Measurements from ENCODE around the gene ADARB2. TPM values are rescaled to one million over a fixed set of nuclear protein-coding genes. Genes with fewer than 3 reads are reported as not detected.

The ADARB2 gene
- total RNA-seq, 1 donor from 2014 or later, result not detected

DNA sequence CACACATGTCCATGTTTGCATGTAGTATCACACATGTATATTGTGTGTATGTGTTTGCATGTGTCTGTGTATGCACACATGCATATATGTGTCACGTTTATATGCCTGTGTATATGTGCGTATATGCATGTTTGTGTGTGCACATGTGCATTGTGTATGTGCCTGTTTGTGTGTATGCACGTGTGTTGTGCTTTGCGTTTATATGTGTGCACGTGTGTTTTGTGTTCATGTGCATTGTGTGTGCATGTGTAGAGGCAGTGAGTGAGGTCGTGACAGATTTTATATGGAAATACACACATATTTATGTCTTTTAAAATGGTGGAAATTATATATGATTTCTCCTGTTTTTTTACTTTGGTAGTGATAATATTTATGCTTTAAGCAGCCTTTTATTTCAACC, 41.2 kb downstream of the ADARB2 start:
- ATAC-seq (ENCODE audit: poor library complexity) (no peak), DNase-seq (no peak)
- intact Hi-C loops (cut with DNase I), result no loop called here

DNA sequence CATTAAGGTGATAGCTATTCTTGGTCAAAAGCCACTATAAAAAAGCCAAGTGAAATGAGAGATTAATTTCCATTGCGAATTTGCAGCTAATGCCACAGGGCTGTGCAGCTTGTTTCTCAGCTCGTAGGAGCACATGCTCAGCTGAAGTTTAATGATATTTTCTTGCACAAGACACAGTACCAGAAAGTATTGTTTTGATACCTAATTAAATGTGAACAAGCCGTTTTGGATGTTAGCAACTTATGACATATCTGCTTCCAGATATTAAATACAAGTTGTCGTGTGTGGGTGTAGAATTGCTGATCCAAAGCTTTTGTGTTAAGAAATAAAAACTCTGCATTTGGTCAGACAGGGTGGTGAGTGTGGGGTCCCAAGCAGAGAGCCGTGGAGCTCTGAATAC, 47.2 kb downstream of the ADARB2 start:
- DNase-seq (no peak), ATAC-seq (ENCODE audit: poor library complexity) (no peak)
- intact Hi-C loops (cut with DNase I), result no loop called here

DNA sequence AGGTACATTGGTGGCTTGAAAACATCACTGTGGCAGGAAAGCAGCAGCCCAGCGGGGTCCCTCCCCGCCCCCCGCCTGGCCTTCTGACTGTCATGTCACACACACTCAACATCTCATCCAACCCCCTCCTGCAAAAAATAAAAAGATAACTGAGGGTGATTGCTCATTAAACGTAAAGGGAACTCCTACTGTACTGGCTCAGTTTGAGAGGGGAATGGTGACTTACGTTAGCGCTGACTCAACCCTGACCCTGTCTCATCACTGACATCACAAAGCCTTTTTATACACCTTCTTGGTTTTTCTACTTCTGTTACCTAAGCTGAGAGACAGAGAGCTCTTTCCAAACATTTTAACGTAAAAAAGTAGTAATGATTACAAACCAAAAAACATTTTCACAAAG, 48.8 kb downstream of the ADARB2 start:
- ATAC-seq (ENCODE audit: poor library complexity), result no peak
- intact Hi-C loops (cut with DNase I), result no loop called here
- DNase-seq, result no peak

DNA sequence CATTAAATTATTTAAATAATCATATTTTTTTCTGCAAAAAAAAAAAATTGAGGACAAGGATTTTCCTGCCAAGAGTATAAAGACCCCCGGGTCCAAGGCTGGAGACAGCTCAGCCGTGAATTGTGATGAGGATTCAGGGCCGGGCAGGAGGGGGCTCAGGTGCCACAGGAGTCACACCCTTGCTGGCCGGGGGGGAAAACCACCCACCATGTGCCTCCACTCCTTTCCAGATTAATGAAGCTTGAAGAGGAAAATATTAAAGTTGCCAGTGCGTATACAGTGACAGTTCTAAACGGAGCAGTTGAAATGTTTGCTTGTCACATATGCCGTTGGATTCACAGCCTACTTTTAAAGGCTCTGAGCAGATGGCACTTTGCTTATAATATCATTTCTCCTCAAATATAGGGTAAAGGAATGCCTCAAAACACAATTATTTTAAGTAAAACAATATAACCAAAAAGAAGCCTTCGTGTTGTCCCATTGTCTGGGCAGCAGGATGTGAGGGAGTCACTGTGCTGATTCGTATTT, 49.6 kb downstream of the ADARB2 start:
- no peak for ATAC-seq (ENCODE audit: poor library complexity)
- intact Hi-C loops (cut with DNase I), result no loop called here
- no peak for DNase-seq

DNA sequence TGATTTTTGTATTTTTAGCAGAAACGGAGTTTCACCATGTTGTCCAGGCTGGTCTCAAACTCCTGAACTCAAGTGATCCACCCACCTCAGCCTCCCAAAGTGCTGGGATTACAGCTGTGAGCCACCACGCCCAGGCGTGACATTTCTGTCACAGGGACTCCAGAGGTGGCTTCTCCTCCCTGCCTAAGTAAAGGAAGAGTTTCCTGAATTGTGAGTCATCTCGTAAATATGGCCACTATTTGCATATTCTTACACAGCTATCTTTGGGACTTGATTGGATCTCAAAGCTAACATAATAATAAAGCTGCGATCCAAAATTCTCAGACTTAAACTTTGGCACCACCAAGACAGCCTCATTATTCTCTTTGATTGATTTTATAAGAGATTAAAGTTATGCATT, 50.1 kb downstream of the ADARB2 start:
- no peak for ATAC-seq (ENCODE audit: poor library complexity)
- no peak for DNase-seq
- intact Hi-C loops (cut with DNase I), result no loop called here

DNA sequence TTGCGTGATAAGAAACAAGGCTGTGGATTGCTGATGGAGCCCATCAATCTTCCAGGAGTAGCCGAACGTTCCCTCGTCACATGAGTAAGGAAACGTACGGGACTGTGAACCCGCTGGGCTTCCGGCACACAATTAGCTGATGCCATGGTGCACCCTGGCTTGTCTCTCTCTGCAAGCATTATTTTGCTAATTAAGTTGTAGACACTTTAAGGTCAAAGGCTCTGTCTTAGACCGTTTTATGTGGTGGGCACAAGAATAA, 50.9 kb downstream of the ADARB2 start:
- intact Hi-C loops (cut with DNase I), result no loop called here
- no peak for ATAC-seq (ENCODE audit: poor library complexity)

DNA sequence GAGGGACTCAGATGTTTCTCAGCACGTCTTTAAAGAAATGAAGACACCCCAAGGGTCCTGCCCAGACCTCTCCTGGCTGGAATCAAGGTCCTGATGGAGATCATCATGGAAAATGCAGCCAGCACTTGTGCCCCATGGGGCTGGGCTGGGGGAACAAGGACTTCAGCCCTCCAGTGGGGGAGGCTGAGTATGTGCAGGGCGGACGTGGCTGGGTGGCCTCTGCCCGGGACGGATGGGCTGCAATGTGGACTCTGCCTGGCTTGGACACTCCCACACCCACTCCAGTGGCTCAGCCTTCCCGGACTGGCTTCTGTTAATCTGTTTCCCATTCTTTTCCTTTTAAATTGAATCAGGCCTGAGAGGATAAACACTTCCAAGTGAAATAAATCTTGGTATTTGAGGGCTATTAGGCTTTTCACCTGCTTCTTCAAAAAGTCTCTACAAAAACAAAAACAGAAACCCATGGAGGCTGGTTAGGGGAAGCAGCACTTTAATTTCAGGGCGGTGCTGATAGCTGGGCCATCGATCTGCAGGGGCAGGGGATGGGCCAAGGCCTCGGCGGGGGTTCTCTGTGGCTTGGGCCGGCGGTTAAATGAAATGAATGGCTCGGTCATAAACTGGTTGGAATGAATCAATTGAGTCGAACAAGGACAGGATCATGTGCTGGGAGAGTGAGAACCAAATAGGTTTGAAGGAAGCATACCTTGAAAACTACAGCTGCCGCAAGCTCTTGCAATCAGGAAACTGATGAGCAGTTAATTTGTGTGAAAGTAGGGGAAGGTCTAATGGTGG, 51.4 kb downstream of the ADARB2 start:
- DNase-seq (no peak), ATAC-seq (ENCODE audit: poor library complexity) (no peak)
- intact Hi-C loops (cut with DNase I), result no loop called here

More for the DNA sequence above, 50.9 kb downstream of the ADARB2 start:
- no peak for DNase-seq

DNA sequence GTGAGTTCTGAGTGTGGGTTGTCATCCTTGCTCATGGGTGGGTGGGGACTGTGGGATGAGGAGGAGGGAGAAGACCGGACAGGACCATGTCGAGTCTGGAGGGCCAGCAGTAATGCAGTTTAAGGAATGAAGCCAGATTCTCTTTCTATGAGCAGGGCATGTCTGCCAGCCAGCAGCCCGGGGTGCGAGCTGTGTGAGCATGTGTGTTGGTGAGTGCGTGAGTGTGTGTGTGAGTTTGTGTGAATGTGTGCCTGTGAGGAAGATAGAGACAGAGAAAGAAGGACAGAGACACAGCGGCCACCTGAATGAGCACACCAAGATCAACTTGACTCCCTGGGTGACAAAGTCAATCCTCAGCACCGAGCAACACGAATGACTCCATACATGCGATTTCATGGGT, 52.3 kb downstream of the ADARB2 start:
- no peak for ATAC-seq (ENCODE audit: poor library complexity)
- intact Hi-C loops (cut with DNase I), result no loop called here
- DNase-seq, result no peak

DNA sequence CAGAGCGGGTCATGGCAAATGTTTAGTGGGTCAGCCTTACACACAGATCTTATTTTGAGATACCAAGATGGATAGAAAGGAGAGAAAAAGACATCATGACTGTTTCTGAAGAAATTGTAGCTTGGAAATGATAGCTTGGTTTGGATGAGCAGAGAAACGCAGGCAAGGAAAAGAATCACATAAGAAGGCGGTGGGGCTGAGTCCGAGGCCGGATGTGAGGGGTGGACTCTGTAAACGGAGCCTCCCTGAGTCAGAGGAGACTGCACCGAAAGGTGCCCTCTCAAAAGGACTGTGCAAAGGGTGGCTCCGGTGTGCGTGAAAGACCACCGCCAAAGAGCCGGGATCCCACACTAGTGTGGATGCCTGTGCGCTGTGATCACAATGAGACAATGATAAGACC, 53.7 kb downstream of the ADARB2 start:
- intact Hi-C loops (cut with DNase I), result no loop called here
- DNase-seq, result no peak
- ATAC-seq (ENCODE audit: poor library complexity), result no peak

DNA sequence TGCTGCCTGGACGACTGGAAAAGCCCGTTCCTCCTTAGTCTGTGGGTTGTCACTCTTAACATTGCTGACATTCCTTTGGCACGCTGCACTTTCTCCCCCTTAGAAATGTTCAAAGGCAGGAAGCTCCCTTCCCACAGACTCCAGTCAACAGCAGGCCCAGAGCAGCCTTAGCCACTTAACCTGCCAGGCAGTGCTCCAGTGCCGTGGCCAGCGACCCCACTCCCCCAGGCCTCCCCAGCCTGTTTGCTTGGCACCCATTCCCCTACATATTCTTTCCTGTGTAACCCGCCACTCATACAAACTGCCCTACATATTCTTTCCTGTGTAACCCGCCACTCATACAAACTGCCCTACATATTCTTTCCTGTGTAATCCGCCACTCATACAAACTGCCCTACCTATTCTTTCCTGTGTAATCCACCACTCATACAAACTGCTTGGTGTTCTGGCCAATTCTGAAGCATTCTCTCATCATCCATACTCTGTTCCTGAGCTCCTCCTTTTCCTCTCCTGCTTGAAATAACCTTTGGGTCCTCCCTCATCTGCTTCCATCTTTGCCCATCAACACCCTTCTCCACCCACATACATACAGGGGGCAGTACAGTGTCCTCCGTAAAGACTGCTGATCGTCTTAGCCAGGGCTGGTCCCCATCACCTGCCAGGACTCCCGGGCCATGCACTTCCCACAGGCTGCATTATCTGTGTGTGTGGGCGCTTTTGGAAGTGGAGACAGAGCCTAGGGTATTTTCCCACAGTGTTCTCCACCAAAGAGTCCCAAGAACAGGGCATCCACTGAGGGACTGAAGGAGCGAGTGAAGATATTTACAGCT, 57.3 kb downstream of the ADARB2 start:
- intact Hi-C loops (cut with DNase I), result no loop called here

DNA sequence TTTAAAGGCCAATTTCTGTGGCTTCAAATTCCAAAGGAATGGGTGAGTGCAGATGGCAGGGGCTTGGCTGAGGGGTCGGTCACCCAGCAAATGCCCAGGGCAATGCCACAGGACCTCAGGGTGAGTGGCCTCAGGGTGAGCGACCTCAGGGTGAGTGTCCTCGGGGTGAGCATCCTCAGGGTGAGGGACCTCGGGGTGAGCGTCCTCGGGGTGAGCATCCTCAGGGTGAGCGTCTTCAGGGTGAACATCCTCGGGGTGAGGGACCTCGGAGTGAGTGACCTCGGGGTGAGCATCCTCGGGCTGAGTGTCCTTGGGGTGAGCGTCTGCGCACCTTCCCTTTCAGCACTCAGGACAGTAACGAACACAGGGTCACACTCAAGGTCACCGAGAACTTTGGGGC, 59.2 kb downstream of the ADARB2 start:
- DNase-seq, result no peak
- ATAC-seq (ENCODE audit: poor library complexity), result no peak
- intact Hi-C loops (cut with DNase I), result no loop called here

More for the DNA sequence above, 57.3 kb downstream of the ADARB2 start:
- ATAC-seq (ENCODE audit: poor library complexity) (no peak), DNase-seq (no peak)

DNA sequence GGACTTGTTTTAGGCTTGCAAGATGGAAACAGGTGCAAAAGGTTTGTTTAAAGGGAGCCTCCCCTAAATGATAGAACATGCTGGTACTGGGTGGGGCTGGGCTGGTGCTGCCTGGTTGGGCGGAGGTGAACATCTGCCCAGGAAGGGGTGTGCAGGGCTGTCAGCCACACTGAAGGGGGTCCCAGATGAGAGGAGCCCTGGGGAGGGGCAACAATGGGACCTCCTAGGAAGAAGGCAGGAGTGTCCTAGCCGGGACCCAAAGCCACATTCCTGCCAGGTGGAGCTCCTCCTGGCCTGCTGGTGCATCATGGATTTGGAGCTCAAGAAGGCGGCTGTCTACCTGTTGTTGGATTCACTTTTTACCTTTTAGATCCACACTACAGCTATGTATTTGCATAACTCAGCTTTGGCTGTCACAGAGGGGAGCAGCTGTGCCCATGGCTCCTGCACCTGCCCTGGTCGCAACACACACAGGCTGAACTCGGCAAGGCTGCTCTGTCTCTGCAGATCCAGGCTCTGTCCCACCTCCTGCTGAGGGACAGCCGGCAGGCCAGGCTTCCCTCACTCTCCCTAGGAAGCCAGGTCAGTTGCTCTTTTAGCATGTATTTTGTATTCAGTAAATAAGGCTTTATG, 59.9 kb downstream of the ADARB2 start:
- intact Hi-C loops (cut with DNase I), result no loop called here
- DNase-seq (no peak), ATAC-seq (ENCODE audit: poor library complexity) (no peak)

DNA sequence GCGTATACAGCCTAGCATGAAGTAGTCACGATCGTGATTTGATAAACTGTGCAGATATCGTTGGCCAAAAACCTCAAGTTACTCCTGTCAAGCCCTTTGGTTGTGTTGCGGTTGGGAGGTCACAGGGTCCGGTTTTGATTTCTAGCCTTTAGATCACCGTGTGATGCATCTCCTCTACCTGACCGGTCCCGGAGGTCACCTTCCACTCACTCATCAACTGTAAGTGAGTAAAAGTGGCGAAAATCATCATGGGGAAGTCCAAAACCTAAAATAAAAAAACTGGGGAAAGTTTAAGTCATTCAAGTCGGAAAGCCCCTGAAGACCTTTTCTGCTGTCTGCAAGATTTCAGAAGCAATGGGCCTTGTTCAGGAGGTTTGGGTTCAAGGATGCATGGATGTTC, 62.8 kb downstream of the ADARB2 start:
- intact Hi-C loops (cut with DNase I), result no loop called here
- no peak for ATAC-seq (ENCODE audit: poor library complexity)
- DNase-seq, result no peak

DNA sequence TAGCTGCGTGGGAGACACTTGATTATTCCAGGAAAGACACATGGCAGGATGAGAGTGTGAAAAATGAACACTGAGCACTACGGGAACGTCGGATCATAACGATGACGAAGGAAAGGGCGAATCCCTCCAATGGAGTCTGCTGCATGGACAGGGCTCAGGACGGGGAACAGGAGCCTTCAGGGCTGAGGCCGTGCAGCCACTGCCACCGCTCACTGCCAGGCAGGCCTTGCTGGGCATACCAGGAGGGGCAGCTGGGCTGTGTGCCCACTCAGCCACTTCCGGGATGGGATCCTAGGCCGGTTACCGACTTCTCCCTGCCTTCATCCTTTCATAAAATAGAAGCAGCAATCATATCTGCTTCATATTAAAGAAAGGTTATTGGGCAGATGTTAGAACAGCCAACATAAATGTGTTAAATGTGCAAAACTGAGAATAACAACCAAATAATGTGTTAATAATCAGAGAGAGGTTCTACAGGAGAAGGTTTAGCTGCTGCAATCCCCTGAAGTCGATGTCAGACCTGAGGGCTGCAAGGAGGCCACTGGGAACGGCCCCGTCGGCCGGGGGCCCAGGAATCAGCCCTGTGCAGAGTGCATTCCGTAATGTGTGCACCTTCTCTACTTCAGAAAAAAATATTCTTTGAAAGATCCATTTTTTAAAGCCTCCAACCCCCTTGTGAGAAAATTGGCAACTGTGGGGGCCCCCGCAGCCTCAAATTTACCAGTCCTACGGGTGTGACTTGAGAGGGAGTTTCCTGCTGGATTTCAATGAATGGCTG, 63.6 kb downstream of the ADARB2 start:
- no peak for ATAC-seq (ENCODE audit: poor library complexity)
- intact Hi-C loops (cut with DNase I), result no loop called here
- DNase-seq, result no peak

DNA sequence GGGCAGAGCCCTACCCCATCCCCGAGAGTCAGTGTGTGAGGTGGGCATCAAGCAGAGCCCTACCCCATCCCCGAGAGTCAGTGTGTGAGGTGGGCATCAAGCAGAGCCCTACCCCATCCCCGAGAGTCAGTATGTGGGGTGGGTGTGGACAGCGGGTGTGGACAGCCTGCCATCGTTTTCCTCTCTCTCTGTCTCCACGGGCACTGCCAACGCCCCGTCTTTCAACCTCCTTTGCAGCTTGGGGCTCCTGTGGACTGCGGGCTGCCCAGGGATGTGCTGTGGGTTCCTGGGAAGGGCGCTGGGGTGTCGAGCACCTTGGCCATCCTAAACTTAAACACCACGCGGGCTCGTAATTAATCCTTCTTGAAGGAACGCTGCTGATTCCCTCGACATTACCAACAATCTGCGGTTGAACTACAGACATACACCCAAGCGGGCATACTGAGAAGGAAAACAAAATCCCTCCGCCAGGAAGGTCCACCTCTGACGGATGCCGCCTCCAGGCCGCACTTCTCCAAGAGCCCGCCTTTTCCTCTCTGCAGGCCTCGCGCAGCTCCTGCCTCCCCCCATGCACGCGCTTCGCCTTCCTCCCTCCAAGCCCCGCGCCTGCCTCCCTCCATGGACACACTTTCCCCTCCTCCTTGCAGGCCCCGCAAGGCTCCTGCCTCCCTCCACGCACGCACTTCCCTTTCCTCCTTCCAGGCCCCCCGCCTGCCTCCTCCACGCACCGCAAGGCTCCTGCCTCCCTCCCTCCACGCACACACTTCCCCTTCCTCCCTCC, 65.1 kb downstream of the ADARB2 start:
- DNase-seq (no peak), ATAC-seq (ENCODE audit: poor library complexity) (no peak)
- intact Hi-C loops (cut with DNase I), result no loop called here

DNA sequence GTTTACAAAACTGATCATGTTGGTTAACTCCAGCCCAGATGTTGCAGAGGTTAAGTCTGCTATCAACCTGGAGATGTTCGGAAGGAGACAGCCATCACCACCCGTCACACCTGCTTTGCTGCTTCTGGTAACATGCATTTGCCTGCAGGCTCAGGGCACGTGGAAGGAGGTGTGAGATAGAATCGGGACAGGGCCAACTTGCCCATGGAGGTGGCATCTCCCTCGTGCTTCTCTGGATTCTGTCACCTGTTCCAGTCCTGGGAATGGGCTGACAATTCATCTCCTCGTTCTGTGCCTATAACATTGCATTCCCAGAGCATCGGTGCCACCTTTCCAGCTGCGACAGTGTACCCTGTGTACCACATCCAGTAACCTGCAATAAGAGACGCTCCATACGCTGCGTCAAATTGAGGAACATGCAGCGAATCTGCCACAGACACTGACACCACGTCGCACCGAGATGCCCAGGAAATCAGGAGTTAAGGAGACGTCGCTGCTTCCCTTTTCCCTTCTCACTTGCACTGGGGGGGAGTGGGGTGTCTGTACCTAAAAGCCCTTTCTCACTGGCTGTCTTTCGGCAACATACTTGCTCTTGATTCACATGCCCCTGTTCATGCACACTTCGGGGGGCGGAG, 65.8 kb downstream of the ADARB2 start:
- intact Hi-C loops (cut with DNase I), result no loop called here
- DNase-seq (no peak), ATAC-seq (ENCODE audit: poor library complexity) (no peak)

DNA sequence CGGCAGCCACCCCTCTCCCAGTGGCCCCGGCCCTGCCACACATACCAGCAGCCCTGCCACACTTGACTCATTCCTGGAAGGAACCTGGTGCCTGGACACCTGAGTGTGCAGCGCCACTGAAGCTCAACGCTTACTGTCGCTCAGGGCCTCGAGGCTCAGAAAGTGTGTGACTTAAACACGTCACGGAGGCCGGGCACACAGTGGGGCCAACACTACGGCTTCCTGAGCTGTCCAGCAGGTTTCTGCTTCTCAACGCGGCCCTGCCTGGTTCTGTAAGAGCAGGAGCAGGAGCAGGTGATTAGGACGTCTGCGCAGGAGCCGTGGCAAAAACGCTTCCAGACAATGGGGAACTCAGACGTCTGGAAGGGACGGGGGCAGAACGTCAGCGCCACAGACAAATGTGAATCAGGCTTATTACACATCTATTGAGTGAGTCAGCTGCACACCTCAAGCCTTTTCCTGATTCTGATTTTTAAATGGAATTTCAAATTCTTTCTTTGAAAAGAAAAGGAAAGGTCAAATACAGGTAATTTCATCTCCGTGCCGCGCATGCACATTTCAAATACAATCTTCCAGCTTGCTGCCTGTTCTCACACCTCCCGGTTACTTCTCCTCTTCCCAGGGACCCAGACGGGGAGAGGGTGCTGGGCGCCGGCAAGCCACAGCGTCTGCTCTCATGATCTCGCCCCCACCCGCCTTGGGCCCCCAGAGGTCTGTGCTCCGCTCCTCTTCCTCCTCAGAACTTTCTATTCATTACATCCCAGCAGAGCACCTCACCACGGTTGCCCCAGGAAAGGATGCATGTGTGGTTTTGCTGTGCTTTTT, 66.6 kb downstream of the ADARB2 start:
- intact Hi-C loops (cut with DNase I), result no loop called here
- ATAC-seq (ENCODE audit: poor library complexity) (no peak), DNase-seq (no peak)
